GM04504 (cell line): ENCODE data around the gene PYDC2.

Experiments used
- DNase-seq: peaks from one replicate; pipeline ENCODE4 v3.0.0-alpha.2; 2012; ENCODE audit warnings: low read depth

PYDC2 gene

DNA sequence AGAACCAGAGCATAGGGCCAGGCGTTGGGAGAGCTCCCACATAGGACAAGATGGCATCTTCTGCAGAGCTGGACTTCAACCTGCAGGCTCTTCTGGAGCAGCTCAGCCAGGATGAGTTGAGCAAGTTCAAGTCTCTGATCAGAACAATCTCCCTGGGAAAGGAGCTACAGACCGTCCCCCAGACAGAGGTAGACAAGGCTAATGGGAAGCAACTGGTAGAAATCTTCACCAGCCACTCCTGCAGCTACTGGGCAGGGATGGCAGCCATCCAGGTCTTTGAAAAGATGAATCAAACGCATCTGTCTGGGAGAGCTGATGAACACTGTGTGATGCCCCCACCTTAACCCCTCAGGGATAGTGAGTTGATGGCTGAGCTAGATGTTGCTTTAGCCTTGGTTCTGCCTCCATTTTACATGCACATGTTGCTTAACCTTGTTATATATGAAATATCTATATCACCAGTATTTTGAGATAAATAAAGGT, at the start of gene PYDC2:
PYDC2 (plus strand) TSS at position 51 of the 483 bp plus-strand sequence; CDS start at position 51, 0 bp downstream.
- no peak for DNase-seq

DNA sequence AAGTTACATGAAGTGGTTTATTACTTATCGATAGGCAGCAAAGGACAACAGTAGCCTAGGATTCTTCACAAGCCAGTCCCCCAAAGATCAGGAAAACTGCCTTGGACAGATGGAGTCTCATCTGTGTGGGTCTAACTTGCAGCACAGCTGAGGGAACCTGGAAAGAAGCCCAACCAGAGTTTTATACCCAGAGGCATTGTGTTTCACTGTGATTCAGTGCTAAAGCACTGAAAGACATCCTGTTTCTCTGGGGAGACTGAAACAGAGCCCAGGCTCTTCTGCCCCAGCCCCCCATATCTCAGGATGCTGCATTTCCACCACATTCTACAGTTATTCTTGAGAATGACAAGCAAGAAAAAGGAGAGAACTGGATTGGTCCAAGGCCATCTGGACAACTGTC, 48.2 kb upstream of the PYDC2 start:
- DNase-seq: peak; percentile 91

DNA sequence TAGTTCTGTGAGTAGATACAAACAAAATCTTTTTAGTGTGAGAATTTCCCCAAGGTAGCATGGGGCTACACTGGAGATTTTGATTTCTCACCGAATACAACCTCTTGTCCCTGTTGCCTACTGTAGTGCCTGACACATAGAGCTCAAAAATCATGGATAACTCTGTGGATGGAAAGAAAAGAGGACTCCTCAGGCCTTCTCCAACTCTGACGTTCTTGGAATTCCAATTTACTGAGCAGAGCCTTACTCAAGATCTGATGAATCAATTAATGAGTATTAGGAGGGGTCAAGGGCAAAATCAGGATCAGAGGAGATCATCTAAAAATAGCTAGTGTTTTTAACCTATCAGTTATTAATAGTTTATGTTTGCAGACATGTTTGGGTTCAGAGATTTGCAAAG, 46.7 kb upstream of the PYDC2 start:
- DNase-seq: no peak

DNA sequence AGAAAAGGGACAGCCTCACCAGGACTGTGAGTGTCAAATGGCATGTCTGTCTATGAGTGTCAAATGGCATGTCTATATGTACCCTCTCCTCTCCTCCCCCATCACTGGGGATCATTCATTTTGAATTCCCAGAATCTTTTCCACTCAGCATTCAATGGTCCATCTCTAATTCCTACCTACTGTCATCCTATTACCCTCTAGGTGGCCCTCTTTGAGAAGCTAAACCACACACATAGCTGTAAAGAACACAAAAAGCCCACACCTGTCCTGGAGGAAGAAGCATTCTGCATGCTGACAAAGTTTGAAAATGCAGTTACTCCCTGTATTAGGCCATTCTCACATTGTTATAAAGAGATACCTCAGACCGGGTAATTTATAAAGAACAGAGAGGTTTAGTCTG, 46.2 kb upstream of the PYDC2 start:
- DNase-seq: no peak

DNA sequence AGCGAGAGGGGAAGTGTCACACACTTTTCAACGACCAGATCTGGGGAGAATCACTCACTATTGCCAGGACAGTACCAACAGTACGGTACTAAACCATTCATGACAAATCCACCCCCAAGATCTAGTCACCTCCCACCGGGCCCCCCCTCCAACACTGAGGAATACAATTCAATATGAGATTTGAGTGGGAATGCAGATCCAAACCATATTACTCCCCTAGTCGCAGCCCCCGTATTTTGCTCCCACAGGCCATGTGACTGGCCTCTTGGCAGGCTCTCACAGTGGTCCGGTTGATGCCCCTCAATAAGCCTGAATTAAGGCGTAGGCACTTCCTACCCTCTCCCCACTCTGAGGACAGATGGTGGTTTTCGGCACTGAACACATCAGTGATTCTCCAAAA, 45.4 kb upstream of the PYDC2 start:
- DNase-seq: no peak

DNA sequence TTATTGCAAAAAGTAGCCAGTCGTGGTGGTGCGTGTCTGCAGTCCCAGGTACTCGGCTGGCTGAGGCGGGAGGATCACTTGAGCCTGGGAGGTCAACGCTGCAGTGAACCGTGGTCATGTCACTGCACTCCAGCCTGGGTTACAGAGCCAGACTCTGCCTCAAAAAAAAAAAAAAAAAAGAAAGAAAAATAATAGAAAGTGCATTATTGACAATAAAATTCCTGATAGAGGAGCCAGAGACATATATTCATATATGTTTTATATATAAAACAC, 43.6 kb upstream of the PYDC2 start:
- DNase-seq: no peak

DNA sequence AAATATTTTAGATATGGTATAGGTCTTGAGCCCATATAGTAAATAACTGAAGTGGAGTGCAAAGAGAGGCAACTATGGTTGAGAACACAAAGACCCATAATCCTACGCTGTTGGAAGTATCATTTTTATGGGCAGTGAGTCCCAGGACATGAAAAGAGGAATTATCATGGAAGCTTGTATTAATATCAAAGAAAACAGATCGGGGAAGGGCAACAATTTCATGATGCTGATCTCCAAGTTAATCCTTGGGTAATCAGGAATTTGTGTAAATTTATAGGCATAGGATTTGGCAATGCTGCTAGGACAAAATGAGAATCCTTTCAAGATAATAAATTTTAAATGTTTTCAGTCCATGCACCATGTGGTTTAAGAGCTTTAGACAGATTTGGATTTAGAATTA, 40.2 kb upstream of the PYDC2 start:
- DNase-seq: no peak

DNA sequence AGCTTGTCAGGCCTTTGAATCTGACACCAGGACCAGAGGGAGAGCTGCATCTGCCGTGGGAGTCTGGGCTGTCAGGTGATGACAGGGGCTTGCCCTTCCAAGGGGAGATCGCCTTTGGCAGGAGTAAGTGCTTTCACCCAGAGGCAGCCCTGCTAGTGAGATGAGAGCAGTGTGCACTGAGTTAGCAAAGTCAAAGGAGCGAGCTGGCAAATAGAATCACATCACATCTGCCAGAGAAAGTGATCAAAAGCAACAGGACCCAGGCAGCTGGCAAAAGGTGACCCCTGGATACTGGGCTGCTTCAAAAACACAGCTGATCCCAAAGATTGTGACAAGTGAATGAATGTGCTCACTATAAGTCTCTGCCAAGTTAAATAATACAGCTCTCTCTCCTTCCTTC, 36.1 kb upstream of the PYDC2 start:
- DNase-seq: no peak

DNA sequence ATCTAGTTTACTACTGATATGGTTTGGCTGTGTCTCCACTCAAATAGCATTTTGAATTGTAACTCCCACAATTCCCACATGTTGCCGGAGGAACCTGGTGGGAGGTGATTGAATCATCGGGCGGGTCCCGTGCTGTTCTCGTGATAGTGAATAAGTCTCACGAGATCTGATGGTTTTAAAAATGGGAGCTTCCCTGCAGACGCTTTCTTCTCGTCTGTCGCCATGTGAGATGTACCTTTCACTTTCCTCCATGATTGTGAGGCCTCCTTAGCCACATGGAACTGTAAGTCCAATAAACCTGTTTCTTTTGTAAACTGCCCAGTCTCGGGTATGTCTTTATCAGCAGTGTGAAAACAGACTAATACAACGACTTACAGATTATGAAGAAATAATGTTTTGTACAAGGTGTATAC, 35.6 kb upstream of the PYDC2 start:
- no peak for DNase-seq

DNA sequence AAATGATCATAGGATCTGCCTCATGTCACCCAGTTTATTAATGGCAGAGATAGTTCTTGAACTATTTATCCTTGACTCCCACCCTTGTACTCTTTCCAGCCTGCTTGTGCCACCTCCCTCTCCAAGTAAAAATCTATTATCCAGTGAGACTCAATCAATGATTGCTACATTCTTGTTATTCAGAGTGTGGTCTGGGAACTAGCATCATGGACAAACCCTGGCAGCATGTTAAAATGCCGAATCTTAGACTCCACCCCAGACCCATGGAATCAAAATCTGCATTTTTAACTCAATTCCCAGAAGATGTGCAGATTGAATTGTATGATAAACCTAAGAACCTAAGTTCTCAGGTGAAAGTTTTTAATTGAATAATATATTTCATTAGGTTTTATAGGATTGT, 34.7 kb upstream of the PYDC2 start:
- DNase-seq: no peak

DNA sequence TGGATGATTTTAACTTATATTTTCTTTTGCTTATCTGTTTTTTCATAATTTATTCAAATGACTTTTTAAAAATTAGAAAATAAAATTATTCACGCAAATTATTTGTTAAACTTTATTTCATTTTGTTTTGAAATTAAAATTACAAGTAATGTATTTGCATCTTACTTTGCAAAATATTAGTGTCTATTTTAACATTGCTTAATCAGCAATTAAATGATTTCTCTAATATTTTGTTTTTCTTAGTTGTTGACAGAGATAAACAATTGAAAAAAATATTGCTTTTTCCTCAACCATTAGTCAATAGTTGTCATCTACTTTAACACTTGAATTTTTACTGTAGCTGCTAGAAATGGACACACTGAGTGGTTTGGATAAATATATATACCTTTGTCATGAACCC, 32.8 kb upstream of the PYDC2 start:
- no peak for DNase-seq

DNA sequence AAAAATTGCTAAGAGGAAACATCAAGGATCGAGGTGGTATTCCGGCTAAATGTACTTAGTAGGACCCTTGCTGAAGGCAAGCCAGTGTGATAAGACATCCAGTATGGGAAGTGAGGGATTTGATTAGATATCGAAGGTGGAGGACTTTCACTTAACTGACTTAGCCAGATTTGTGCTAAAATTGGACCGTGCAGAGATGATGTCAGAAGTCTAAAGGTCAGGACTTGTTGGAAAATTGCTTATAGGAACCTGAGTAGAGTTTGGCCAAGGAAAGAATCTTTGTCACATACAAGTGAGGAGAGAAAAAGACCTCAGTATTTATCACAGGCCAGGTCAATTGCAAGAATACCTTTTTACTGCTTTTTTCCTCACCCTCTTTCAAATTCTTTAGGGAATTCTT, 30.9 kb upstream of the PYDC2 start:
- no peak for DNase-seq

DNA sequence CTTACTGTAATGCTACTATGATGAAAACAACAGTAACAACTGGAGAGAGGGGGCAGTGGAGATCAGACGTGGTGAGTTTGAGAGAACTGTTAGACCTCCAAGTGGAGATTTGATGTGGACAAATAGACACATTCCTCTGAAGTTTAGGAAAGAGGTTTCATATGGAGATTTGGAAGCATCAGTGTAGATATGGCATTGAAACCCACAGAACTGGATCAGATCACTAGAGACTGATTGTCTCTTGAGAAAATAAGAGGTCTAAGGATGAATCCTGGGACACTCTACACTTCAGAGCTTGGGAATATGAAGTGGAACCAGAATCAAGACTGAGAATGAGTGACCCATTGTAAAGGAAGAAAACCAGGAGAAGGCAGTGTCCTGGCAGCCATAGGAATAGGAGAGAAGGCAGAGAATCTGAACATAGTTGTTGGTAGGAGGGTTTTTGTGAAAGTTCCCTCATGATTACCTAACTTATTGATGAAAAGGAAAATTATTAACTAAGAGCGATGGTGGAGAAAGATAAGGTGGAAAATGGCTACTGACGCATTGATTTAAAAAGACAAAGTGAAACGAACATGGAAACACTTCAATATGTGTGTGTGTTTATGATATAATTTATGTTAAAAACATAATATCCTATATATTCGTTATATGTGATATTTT, 29.7 kb upstream of the PYDC2 start:
- no peak for DNase-seq

DNA sequence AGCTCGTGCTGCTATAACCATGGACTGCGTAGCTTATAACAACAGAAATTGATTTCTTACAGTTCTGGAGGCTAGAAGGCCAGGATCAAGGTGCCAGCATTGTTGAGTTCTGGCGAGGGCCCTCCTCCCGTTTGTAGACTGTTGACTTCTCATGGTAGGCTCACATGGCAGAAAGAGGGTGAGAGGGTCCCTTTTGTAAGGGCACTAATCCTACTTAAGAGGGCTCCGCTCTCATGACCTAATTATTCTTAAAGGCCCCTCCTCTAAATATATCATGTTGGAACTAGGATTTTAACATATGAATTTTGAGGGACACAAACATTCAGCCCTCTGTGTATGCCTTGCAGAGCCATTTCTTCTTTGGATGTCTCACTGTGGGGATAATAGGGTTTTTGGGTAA, 28.8 kb upstream of the PYDC2 start:
- no peak for DNase-seq

DNA sequence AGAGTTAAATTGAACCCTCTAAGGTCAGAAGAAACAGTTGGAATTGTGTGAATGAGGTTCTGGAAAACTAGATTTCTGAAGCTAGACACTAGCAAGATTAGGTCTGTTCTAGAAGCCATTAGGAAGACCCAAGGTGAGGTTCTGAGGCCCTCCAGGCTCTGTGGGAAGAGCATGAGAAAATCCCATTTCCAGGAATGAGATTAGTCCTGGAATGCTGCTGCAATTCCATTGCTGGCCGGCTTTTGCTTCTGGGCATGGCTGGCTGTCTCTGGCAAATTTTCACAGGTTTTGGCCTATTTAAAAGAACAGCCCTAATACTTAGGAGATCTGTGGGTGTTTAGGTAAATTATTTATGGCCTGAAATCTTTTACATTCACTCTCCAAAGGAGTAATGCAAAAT, 26.9 kb upstream of the PYDC2 start:
- DNase-seq: no peak

DNA sequence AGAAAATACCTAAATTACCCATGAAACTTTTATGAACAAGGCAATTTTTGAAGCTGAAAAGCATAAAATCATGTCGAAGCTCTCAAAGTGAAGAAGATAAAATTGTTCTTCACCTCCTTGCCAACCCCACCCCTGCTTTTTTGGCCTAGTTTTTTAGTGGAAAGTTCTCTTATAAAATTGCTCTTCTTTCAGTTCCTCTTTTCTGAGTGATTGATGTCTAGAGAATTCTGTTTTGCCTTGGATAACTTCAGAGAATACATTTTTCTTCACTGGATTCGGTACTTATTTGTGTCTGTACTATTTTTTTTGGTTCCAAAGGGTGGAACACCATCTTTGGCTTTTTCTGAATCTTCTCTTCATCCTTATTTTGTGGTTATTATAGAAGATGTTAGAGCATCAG, 25.0 kb upstream of the PYDC2 start:
- no peak for DNase-seq

DNA sequence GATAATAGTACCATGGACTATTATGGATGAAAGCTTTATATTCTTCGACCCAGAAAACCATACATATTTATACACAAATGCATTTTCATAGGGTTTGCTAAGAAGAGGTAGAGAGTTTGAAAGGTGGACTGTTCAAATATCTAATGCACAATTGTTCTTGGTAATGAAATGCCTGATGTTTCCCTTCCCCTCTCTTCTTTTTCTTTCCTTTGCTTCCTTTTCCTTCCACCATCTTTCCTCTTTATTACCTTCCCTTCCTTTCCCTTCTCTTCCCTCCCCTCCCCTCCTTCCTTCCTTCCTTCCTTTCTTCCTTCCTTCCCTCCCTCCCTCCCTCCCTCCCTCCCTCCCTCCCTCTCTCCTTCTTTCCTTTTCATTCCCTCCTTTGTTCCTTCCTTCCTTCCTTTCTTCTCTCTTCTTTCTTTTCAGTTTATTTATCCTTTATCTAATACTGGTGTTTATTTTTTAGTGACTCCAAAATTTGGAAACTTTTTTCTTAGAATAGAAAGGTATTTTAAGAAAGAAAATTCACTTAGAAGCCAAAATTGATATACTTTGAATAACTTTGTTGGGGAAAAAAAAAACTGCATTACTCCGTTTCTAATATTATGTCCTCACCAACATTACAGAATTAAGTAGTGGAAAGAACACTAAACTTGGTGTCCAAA, 22.7 kb upstream of the PYDC2 start:
- no peak for DNase-seq

DNA sequence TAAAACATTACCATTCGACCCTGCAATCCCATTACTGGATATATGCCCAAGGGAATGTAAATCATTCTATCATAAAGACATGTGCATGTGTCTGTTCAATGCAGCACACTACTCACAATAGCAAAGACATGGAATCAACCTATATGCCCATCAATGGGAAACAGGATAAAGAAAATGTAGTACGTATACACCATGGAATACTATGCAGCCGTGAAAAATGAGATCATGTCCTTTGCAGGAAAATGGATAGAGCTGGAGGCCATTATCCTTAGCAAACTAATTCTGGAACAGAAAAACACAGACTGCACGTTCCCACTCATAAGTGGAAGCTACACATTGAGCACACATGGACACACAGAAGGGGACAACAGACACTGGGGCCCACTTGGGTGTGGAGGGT, 20.4 kb upstream of the PYDC2 start:
- no peak for DNase-seq

DNA sequence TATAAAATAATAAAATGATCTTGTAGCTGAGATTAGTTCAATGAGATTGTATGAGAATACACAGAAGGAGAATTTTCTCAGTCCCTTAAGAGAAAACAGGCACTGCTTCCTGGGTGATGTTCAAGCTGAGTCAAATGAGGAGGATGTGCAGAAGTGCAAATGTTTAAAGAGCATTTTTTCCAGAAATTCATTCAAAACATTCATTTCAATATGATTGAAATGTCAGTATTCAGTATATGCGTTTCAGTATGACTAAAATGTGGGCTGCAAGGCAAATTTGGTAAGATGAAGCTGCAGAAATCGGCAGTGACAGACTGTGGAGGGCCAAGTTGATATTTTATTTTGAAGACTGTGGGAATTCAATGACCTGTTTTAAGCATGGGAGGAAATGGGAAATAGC, 19.3 kb upstream of the PYDC2 start:
- no peak for DNase-seq

DNA sequence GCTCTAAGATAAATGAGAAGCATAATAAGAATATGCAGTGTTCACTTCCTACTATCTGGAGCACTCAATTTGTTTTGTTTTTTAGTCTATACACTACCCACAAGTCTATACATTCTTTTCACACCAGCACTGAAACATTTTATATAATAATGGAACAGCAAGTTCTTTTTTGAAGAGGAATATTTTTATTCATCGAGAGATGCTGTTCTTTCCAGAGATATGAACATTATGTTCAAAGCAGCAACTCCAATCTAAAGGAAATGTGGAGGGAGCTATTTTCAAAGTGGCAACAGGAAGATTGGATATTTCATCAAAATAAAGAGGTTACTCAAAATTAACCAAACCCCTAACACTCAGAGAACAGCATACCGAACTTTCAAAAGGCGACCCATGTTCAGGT, 16.4 kb upstream of the PYDC2 start:
- no peak for DNase-seq

DNA sequence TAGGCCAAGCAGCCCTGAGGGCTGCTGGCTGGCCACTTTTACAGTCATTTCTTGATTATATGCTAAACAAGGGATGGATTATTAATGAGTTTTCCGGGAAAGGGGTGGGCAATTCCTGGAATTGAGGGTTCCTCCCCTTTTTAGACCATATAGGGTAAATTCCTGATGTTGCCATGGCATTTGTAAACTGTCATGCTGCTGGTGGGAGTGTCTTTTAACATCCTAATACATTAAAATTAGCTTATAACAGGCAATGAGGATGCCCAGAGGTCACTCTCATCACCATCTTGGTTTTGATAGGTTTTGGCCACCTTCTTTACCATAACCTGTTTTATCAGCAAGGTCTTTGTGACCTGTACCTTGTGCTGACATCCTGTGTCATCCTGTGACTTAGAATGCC, 11.7 kb upstream of the PYDC2 start:
- DNase-seq: no peak

DNA sequence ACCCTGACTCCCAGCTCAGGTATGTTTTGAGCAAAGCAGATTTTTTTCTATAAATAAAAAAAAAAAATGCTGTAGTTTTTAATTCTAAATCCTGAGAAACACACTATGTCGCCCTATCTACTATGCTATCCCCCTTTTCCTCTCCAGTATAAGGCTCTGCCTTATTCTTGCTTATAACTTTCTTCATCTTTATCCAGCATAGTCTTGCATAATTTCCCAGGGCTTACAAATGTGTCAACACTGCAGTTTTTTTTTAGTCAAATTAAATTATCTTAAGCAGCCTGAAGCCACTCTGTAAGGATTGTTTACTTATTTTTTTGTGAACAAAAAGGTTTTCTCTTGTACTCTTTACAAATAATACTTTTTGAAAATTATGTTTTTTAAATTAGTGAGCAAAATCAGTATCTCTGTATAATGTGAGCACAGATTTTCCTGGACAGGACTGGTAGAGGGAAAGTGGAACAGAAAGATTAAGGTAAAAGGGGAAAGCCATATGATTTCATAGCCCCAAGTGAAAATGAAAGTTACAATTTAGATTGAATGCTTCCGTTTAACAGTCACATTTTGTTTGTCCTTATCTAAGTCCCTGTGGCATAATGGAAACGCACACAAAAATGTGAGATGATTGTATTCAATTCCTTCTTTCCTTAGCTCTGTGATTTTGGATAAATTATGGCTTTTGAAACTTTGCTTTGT, 5.6 kb upstream of the PYDC2 start:
- no peak for DNase-seq

DNA sequence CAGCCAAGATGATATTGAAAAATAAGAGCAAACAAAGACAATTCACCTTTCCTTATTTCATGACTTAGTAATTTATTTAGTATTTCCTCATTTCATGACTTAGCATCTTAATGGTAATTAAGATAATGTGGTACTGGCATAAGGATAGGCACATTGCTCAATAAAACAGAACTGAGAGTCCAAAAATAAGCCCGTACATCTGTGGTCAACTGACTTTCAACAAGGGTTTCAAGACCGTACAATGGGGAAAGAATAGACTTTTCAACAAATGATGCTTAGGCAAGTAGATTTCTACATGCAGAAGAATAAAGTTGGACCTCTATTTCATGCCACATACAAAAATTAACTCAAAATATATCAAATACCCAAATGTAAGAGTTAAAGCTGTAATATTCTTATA, 603 bp upstream of the PYDC2 start:
- DNase-seq: no peak

DNA sequence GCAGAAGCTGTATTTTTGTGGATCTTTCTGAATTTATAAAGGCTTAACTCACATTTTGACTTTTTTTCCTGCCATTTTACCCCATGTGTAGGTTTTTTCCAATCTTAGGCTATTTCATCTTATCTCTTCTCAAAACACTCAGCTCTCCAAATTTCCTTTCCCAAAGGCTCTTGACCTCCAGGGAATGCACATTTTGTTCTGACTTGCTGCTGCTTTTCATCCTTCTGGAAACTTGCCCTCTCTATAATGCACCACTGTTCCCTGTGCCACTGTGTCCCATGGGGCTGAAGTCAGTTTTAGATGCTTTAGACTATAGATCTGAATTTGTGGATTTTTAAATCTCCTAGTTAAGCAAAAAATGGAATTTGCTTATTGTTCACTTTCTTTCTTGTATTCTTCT, 9.1 kb downstream of the PYDC2 start:
- no peak for DNase-seq
